Osteoblast (primary cell): Measurements from ENCODE around the gene BRCA2. TPM values are rescaled to one million over a fixed set of nuclear protein-coding genes. Genes with fewer than 3 reads are reported as not detected.

Experiments used
- DNase-seq: peaks from one replicate; pipeline ENCODE4 v3.0.0; 2011; ENCODE audit warnings: low spot score, mixed read lengths; ENCODE audit not compliant: insufficient read length; ENCODE audit errors: missing footprints
- H2AFZ ChIP-seq: 2 replicates; pipeline ENCODE4 v1.6.0; 2011; ENCODE audit warnings: mild to moderate bottlenecking, low read length
- H3K27ac ChIP-seq: 2 replicates; pipeline ENCODE4 v1.5.1; 2011; ENCODE audit warnings: mild to moderate bottlenecking, low read depth, low read length, moderate library complexity
- H3K27me3 ChIP-seq: 2 replicates; pipeline ENCODE4 v1.6.0; 2012; ENCODE audit warnings: mild to moderate bottlenecking, control low read depth, inconsistent platforms, low read length, moderate library complexity; ENCODE audit not compliant: insufficient read depth
- H3K36me3 ChIP-seq: 2 replicates; pipeline ENCODE4 v1.5.1; 2011; ENCODE audit warnings: mild to moderate bottlenecking, low read length, control low read depth, moderate library complexity; ENCODE audit not compliant: insufficient read depth
- H3K4me1 ChIP-seq: 2 replicates; pipeline ENCODE4 v1.5.1; 2011; ENCODE audit warnings: mild to moderate bottlenecking, low read length, control low read depth, moderate library complexity; ENCODE audit not compliant: insufficient read depth
- H3K4me2 ChIP-seq: 2 replicates; pipeline ENCODE4 v1.6.0; 2011; ENCODE audit warnings: mild to moderate bottlenecking, low read length; ENCODE audit not compliant: insufficient read depth
- H3K4me3 ChIP-seq: fragments of 200-600 bp; sonication (generic); 3 replicates; pipeline ENCODE4 v1.5.1; 2012; ENCODE audit warnings: mild to moderate bottlenecking, low read length, inconsistent platforms; ENCODE audit not compliant: insufficient read depth
- H3K79me2 ChIP-seq: 2 replicates; pipeline ENCODE4 v1.6.0; 2012; ENCODE audit warnings: mild to moderate bottlenecking, low read length, control low read depth, inconsistent platforms; ENCODE audit not compliant: insufficient read depth
- H3K9me3 ChIP-seq: 2 replicates; pipeline ENCODE4 v1.5.1; 2011; ENCODE audit warnings: low read depth, low read length, control low read depth
- H4K20me1 ChIP-seq: 2 replicates; pipeline ENCODE4 v1.6.0; 2012; ENCODE audit warnings: mild to moderate bottlenecking, low read length, control low read depth; ENCODE audit not compliant: insufficient read depth
- total RNA-seq: library from RNA; depleted of rRNA; stranded (reverse); fragments of >200 nt; gene quantifications from 2 replicates; pipeline ENCODE4 v1.2.3, GENCODE V29; 2012
- TF ChIP-seq, protein P1 (sequence below): IDR thresholded peaks from 2 replicates; pipeline ENCODE4 v1.5.1; 2011; ENCODE audit warnings: mild to moderate bottlenecking, low read depth, low read length, moderate library complexity; ENCODE audit errors: extremely low read depth

BRCA2 gene
- total RNA-seq, 1 donor: 4.7 TPM

GRCh38 chr13:32281096-32281495, 34.2 kb upstream of the BRCA2 start:
- DNase-seq: no peak
- H4K20me1 ChIP-seq: no peaks in the 10 kb centered on the region

DNA sequence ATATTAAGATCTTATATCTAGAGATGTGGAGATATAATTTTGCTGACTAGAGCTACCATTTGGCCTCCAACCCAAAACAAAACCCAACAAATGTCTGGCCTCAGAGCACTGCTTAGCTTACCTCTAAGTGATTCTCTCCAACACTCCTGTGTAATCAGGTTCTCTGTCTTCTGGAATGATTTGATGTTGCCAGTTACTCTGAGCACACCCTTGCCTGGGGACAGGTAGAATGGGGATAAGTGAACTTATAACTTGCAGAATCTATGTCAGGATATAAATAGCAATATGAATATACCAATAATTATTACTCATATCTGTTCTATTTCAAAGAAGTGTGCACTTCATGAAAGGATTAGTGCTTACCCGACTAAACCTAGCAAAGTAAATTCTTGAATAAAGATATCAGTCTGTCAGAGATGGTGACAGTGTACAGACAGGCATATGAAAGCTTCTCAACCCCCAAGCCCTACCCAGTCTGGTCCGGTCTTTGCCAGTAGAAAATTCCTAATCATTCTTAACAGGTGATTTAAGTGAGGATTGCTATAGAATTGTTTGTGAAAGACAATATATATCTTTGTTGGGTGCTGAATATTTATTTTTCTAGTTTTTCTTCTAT, 33.1 kb upstream of the BRCA2 start:
- Histone ChIP-seq H3K36me3 (peaks cover 7% of the 10 kb centered on the region), H4K20me1 (no peaks in the 10 kb centered on the region), H3K4me1 (peaks cover 13% of the 10 kb centered on the region), H3K9me3 (no peaks in the 10 kb centered on the region), H3K27me3 (no peaks in the 10 kb centered on the region), H2AFZ (no peak overlapping the region), H3K4me3 (no peak overlapping the region), H3K4me2 (no peak overlapping the region), H3K27ac (no peak overlapping the region), H3K79me2 (no peaks in the 10 kb centered on the region)
- TF ChIP-seq, protein P1, sequence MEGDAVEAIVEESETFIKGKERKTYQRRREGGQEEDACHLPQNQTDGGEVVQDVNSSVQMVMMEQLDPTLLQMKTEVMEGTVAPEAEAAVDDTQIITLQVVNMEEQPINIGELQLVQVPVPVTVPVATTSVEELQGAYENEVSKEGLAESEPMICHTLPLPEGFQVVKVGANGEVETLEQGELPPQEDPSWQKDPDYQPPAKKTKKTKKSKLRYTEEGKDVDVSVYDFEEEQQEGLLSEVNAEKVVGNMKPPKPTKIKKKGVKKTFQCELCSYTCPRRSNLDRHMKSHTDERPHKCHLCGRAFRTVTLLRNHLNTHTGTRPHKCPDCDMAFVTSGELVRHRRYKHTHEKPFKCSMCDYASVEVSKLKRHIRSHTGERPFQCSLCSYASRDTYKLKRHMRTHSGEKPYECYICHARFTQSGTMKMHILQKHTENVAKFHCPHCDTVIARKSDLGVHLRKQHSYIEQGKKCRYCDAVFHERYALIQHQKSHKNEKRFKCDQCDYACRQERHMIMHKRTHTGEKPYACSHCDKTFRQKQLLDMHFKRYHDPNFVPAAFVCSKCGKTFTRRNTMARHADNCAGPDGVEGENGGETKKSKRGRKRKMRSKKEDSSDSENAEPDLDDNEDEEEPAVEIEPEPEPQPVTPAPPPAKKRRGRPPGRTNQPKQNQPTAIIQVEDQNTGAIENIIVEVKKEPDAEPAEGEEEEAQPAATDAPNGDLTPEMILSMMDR: no peak
- DNase-seq: no peak

More at GRCh38 chr13:32281096-32281495, 34.2 kb upstream of the BRCA2 start:
- Histone ChIP-seq H3K4me1 (peaks cover 13% of the 10 kb centered on the region), H3K27ac (no peak overlapping the region), H2AFZ (no peak overlapping the region), H3K27me3 (no peaks in the 10 kb centered on the region), H3K36me3 (peaks cover 7% of the 10 kb centered on the region), H3K79me2 (no peaks in the 10 kb centered on the region), H3K4me3 (no peak overlapping the region), H3K4me2 (no peak overlapping the region), H3K9me3 (no peaks in the 10 kb centered on the region)
- TF ChIP-seq, protein P1: no peak

DNA sequence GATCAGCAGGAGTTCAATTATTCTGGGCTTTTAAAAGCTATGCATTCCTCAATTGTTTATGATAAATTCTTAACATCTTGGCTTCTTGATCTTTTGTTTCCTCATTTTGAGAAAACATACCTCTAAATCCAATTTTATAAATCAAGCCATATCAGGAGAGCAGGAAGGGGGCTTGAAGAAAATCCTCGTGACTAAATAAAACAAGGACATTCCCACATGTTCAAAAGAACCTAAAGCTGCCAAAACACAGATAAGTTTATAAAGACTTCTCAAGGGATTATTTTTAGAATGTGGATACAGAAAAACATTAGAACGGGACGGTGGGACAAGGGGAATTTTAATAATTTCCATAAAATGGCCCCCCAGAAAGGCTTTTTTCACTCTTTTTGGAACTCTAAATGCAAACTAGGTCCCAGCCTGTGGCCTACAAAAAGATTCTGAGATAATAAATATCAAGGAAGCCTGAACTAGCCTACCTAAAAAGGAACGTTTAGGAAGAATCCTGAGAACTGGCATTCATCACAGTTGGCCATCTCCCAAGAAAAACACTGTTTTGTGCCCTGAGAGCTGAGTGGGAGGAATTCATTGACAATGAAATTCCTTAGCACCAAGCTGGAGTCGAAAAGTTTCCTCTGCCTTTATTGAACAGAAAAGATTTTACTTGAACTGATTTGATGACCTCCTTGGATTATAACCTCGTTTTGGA, 30.2 kb upstream of the BRCA2 start:
- Histone ChIP-seq H3K9me3 (no peaks in the 10 kb centered on the region), H3K27ac (peak overlapping the region; percentile 69), H2AFZ (peak overlapping the region; percentile 48), H3K36me3 (peaks cover 4% of the 10 kb centered on the region), H4K20me1 (no peaks in the 10 kb centered on the region), H3K27me3 (no peaks in the 10 kb centered on the region), H3K4me1 (peaks cover 13% of the 10 kb centered on the region), H3K4me2 (peak overlapping the region; percentile 74), H3K79me2 (no peaks in the 10 kb centered on the region), H3K4me3 (peak overlapping the region; percentile 29)
- TF ChIP-seq, protein P1: no peak
- peak; percentile 56 for DNase-seq

GRCh38 chr13:32285633-32285965, 29.7 kb upstream of the BRCA2 start:
- peaks cover 4% of the 10 kb centered on the region for H3K36me3 ChIP-seq
- peak overlapping the region; percentile 69 for H3K27ac ChIP-seq
- peak overlapping the region; percentile 29 for H3K4me3 ChIP-seq

More at GRCh38 chr13:32285633-32285965, 29.7 kb upstream of the BRCA2 start:
- DNase-seq: no peak
- peak overlapping the region; percentile 48 for H2AFZ ChIP-seq
- no peaks in the 10 kb centered on the region for H4K20me1 ChIP-seq
- H3K79me2 ChIP-seq: no peaks in the 10 kb centered on the region
- TF ChIP-seq, protein P1: no peak
- no peaks in the 10 kb centered on the region for H3K9me3 ChIP-seq
- H3K27me3 ChIP-seq: no peaks in the 10 kb centered on the region
- peaks cover 13% of the 10 kb centered on the region for H3K4me1 ChIP-seq
- peak overlapping the region; percentile 74 for H3K4me2 ChIP-seq
